Sigmoid colon (tissue), 7 donors: ENCODE measurements around the gene ETV6. TPM values are rescaled to one million over a fixed set of nuclear protein-coding genes. Genes with fewer than 3 reads are reported as not detected.
"Not testable (repeated sequence)": the region's sequence is repeated elsewhere in the genome, so short reads cannot be mapped to it uniquely, and the experiment has no call there.

ENCODE experiments used
- DNase-seq: peaks from one replicate; pipeline ENCODE4 v3.0.0-alpha.2; 2019
- H3K27ac ChIP-seq, 4 donors: fragments of 200-600 bp; sonication (generic); one replicate each; pipeline ENCODE4 v1.5.1; 2016 to 2019; ENCODE audit warnings: mild to moderate bottlenecking in 1 of 4
- H3K27me3 ChIP-seq, 3 donors: fragments of 200-600 bp; sonication (generic); one replicate each; pipeline ENCODE4 v1.5.1; 2019; ENCODE audit warnings: mild to moderate bottlenecking in 1 of 3
- H3K36me3 ChIP-seq, 4 donors: fragments of 200-600 bp; sonication (generic); one replicate each; pipeline ENCODE4 v1.5.1; 2016 to 2019
- H3K4me1 ChIP-seq, 4 donors: fragments of 200-600 bp; sonication (generic); one replicate each; pipeline ENCODE4 v1.5.1; 2017 to 2019
- H3K4me3 ChIP-seq, 4 donors: fragments of 200-600 bp; sonication (generic); one replicate each; pipeline ENCODE4 v1.5.1; 2017 to 2019; ENCODE audit warnings: mild to moderate bottlenecking in 2 of 4, moderate library complexity in 1 of 4
- H3K9me3 ChIP-seq, 4 donors: fragments of 200-600 bp in 3 of 4; sonication (generic) in 3 of 4; one replicate each; pipeline versions ENCODE4 v1.5.1 to v1.6.1; 2013 to 2019
- EP300 ChIP-seq, 4 donors: sonication (generic); formaldehyde crosslinking; IDR thresholded peaks; one replicate each; pipeline ENCODE4 v1.6.1; 2017; ENCODE audit warnings: antibody characterized with exemption in 4 of 4
- POLR2A ChIP-seq, 2 donors: fragments of 450-650 bp; IDR thresholded peaks; one replicate each; pipeline ENCODE4 v1.6.1; 2016; ENCODE audit warnings: antibody characterized with exemption in 2 of 2, mild to moderate bottlenecking in 2 of 2, moderate library complexity in 2 of 2
- POLR2AphosphoS5 ChIP-seq, 4 donors: sonication (generic); formaldehyde crosslinking; IDR thresholded peaks; one replicate each; pipeline ENCODE4 v1.6.1; 2017; ENCODE audit warnings: antibody characterized with exemption in 4 of 4
- WGBS, 2 donors: extraction: QIAGEN DNeasy Blood & Tissue Kit; methylation state at CpG; one replicate each; pipeline ENCODE4 v1.1.7; 2013; 5-methylcytosine and 5-hydroxymethylcytosine counted together
- intact Hi-C: fragments of 100-400 bp; cut with DNase I; formaldehyde crosslinking; loops from one replicate; pipeline ENCODE4 v1.15.1; 2023
- polyA plus RNA-seq, 3 donors: library from polyadenylated mRNA; stranded (reverse); fragments of 200-250 nt; gene quantifications; one replicate each; pipeline ENCODE4 v1.2.3, GENCODE V29; 2013
- total RNA-seq, 4 donors: library from RNA; depleted of rRNA; stranded (reverse); fragments of >200 nt; gene quantifications; one replicate each; pipeline ENCODE4 v1.1.0, GENCODE V29; 2016
- TF ChIP-seq, protein P1 (sequence below), 4 experiments: fragments of 450-650 bp in 3 of 4; fragments of 200-600 bp in 1 of 4; IDR thresholded peaks; one replicate each; pipeline ENCODE4 v1.5.1; 2016 to 2019; ENCODE audit warnings: antibody characterized with exemption in 4 of 4, mild to moderate bottlenecking in 3 of 4, moderate library complexity in 2 of 4
- donor health status: healthy with polysubstance abuse.
- donor health status: Bipolar disorder and iron deficiency.
- donor health status: healthy.

The ETV6 gene
- total and polyA plus RNA-seq, 7 donors: 8.4 to 35.2 (median 16.3) TPM

- H3K27ac ChIP-seq: no peak overlapping the region
- WGBS, 2 donors: 93 to 99% methylated on average over 1 of the region's 1 CpG
- no peaks in the 10 kb centered on the region for H3K27me3 ChIP-seq
- H3K4me3 ChIP-seq: no peak overlapping the region
- H3K36me3 ChIP-seq: no peaks in the 10 kb centered on the region
- no peaks in the 10 kb centered on the region for H3K4me1 ChIP-seq
- DNase-seq: no peak
- no peak for TF ChIP-seq POLR2AphosphoS5 (IDR thresholded peaks at IDR 0.05)
- no peak for TF ChIP-seq POLR2A (IDR thresholded peaks at IDR 0.05)
- TF ChIP-seq, protein P1, sequence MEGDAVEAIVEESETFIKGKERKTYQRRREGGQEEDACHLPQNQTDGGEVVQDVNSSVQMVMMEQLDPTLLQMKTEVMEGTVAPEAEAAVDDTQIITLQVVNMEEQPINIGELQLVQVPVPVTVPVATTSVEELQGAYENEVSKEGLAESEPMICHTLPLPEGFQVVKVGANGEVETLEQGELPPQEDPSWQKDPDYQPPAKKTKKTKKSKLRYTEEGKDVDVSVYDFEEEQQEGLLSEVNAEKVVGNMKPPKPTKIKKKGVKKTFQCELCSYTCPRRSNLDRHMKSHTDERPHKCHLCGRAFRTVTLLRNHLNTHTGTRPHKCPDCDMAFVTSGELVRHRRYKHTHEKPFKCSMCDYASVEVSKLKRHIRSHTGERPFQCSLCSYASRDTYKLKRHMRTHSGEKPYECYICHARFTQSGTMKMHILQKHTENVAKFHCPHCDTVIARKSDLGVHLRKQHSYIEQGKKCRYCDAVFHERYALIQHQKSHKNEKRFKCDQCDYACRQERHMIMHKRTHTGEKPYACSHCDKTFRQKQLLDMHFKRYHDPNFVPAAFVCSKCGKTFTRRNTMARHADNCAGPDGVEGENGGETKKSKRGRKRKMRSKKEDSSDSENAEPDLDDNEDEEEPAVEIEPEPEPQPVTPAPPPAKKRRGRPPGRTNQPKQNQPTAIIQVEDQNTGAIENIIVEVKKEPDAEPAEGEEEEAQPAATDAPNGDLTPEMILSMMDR (IDR thresholded peaks at IDR 0.05): no peak
- no peak for TF ChIP-seq EP300 (IDR thresholded peaks at IDR 0.05)
- no peaks in the 10 kb centered on the region for H3K9me3 ChIP-seq
- intact Hi-C loops: no loop called here
These were observed 34.0 kb upstream of the ETV6 start for GRCh38 chr12:11615481-11615880.

DNA sequence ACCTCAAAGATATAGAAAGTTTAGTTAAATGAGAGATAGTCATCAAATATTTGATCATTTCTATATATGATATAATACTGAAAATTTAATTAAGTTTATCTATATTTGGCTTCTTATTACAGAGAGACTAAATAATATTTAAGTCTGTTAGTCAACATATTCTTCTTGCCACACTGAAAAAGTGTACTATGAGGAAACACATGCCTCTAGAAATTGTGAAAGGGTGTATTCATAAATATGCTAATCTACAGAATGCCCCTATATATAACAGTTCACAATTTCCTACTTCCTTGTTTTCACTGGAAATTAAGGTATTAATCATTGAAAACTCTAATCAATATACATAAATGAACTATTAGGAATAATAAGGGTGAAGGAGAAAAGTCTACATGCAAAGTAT is 31.4 kb upstream of the ETV6 start:
- Histone ChIP-seq H3K4me1 (peaks cover 0 to 7% (median 1%) of the 10 kb centered on the region in 4 donors), H3K36me3 (no peaks in the 10 kb centered on the region), H3K27me3 (no peaks in the 10 kb centered on the region), H3K27ac (no peak overlapping the region), H3K9me3 (no peaks in the 10 kb centered on the region), H3K4me3 (no peak overlapping the region)
- no peak for DNase-seq
- no peak for TF ChIP-seq POLR2A (IDR thresholded peaks at IDR 0.05)
- TF ChIP-seq EP300 (IDR thresholded peaks at IDR 0.05): no peak
- intact Hi-C loops: no loop called here

DNA sequence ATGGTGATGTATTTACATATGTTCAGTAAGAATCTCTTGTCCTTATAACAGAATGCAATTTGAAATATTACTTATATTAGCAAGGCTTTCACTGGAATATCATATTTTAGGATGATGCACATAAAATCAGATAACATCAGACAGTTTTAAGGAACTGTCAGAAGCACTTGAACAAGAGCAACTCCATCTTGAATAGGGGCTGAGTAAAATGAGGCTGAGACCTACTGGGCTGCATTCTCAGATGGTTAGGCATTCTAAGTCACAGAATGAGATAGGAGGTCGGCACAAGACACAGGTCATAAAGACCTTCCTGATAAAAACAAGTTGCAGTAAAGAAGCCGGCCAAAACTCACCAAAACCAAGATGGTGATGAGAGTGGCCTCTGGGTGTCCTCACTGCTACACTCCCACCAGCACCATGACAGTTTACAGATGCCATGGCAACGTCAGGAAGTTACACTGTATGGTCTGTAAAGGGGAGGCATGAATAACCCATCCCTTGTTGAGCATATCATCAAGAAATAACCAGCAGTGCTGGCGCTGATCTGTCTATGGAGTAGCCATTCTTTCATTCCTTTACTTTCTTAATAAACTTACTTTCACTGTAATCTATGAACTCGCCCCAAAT is 27.6 kb upstream of the ETV6 start:
- WGBS, 2 donors: 63 to 73% methylated on average over 5 of the region's 5 CpGs
- intact Hi-C loops: no loop called here

GRCh38 chr12:11622876-11623281 is 26.6 kb upstream of the ETV6 start:
- no peak for DNase-seq
- H3K9me3 ChIP-seq: no peaks in the 10 kb centered on the region
- WGBS, 2 donors: 58 to 76% methylated on average over 5 of the region's 5 CpGs
- peak overlapping the region; percentile 35 to 54 (median 40) for H3K27ac ChIP-seq
- no peak overlapping the region for H3K4me3 ChIP-seq
- no peak for TF ChIP-seq POLR2A (IDR thresholded peaks at IDR 0.05)
- TF ChIP-seq POLR2AphosphoS5 (IDR thresholded peaks at IDR 0.05): no peak
- TF ChIP-seq EP300 (IDR thresholded peaks at IDR 0.05): no peak
- TF ChIP-seq, protein P1 (IDR thresholded peaks at IDR 0.05): no peak
- H3K27me3 ChIP-seq: no peaks in the 10 kb centered on the region
- intact Hi-C loops: no loop called here
- H3K4me1 ChIP-seq: peaks cover 0 to 9% (median 4%) of the 10 kb centered on the region in 4 donors
- no peaks in the 10 kb centered on the region for H3K36me3 ChIP-seq

More for the DNA sequence above, 27.6 kb upstream of the ETV6 start:
- Histone ChIP-seq H3K27me3 (no peaks in the 10 kb centered on the region), H3K9me3 (no peaks in the 10 kb centered on the region), H3K4me1 (peaks cover 0 to 9% (median 4%) of the 10 kb centered on the region in 4 donors), H3K4me3 (no peak overlapping the region), H3K27ac (no peak overlapping the region), H3K36me3 (no peaks in the 10 kb centered on the region)
- no peak for DNase-seq
- no peak for TF ChIP-seq POLR2AphosphoS5 (IDR thresholded peaks at IDR 0.05)
- TF ChIP-seq, protein P1 (IDR thresholded peaks at IDR 0.05): no peak
- no peak for TF ChIP-seq POLR2A (IDR thresholded peaks at IDR 0.05)
- TF ChIP-seq EP300 (IDR thresholded peaks at IDR 0.05): no peak

GRCh38 chr12:11623382-11623781 is 26.1 kb upstream of the ETV6 start:
- Histone ChIP-seq H3K4me3 (no peak overlapping the region), H3K27ac (peak overlapping the region; percentile 35 to 54 (median 40)), H3K27me3 (no peaks in the 10 kb centered on the region), H3K9me3 (no peaks in the 10 kb centered on the region), H3K36me3 (no peaks in the 10 kb centered on the region), H3K4me1 (peaks cover 0 to 9% (median 4%) of the 10 kb centered on the region in 4 donors)
- intact Hi-C loops: no loop called here
- no peak for TF ChIP-seq POLR2AphosphoS5 (IDR thresholded peaks at IDR 0.05)
- DNase-seq: no peak
- WGBS, 2 donors: 45 to 80% methylated on average over 4 of the region's 4 CpGs

DNA sequence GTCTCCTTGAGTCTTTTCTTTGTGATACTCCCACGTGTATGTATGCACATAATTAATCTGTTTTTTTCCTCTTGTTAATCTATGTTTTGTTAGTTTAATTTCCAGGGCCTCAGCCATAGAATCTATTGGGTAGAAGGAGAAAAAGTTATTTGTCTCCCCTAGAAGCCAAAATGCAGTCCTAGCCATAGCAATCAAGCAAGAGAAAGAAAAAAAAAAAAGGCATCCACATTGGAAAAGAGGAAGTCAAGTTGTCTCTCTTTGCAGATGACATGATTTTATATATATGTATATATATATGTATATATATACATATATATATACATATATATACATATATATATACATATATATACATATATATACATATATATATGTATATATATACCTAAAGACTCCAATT is 25.4 kb upstream of the ETV6 start:
- WGBS, 2 donors: 67 to 86% methylated on average over 1 of the region's 1 CpG
- no peak overlapping the region for H3K4me3 ChIP-seq
- H3K36me3 ChIP-seq: no peaks in the 10 kb centered on the region
- H3K4me1 ChIP-seq: peaks cover 0 to 9% (median 4%) of the 10 kb centered on the region in 4 donors
- TF ChIP-seq POLR2AphosphoS5 (IDR thresholded peaks at IDR 0.05): no peak
- TF ChIP-seq POLR2A (IDR thresholded peaks at IDR 0.05): no peak
- TF ChIP-seq, protein P1 (IDR thresholded peaks at IDR 0.05): no peak
- no peak for TF ChIP-seq EP300 (IDR thresholded peaks at IDR 0.05)
- H3K27ac ChIP-seq: no peak overlapping the region
- no peaks in the 10 kb centered on the region for H3K9me3 ChIP-seq
- no peak for DNase-seq
- intact Hi-C loops: no loop called here
- H3K27me3 ChIP-seq: no peaks in the 10 kb centered on the region

DNA sequence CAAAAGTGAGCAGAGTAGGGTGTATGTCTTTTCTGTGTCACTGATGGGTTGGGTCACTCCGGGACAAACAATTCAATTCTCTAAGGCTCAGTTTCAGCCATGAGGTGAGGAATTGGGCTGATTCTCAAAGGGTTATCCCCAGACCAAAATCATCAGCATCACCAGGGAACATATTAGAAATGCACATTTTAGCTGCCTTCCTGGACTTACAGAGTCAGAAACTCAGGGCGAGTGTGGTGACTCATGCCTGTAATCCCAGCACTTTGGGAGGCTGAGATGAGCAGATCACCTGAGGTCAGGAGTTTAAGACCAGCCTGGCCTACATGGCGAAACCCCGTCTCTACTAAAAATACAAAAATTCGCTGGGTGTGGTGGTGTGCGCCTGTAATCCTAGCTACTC is 21.8 kb upstream of the ETV6 start:
- H3K27me3 ChIP-seq, H3K4me1 ChIP-seq, intact Hi-C loops, H3K4me3 ChIP-seq, H3K9me3 ChIP-seq, DNase-seq, H3K27ac ChIP-seq, H3K36me3 ChIP-seq: not testable (repeated sequence)
- 87 to 95% methylated on average over 6 of the region's 6 CpGs for WGBS, 2 donors
